GM23338 (cell line): ENCODE measurements around the gene OR13G1. TPM values are rescaled to one million over a fixed set of nuclear protein-coding genes. Genes with fewer than 3 reads are reported as not detected.

Experiments used
- ATAC-seq: fragments of 200-7000 bp; cut with Tn5 transposase; 3 replicates; pipeline ENCODE4 v1.9.1; 2020
- DNase-seq: peaks from one replicate; pipeline ENCODE4 v3.0.0-alpha.2; 2015; ENCODE audit warnings: low spot score
- H2AFZ ChIP-seq: fragments of 200-600 bp; sonication (generic); 2 replicates; pipeline ENCODE4 v1.8.0; 2016; ENCODE audit warnings: antibody characterized with exemption, mild to moderate bottlenecking, moderate library complexity
- H3F3A ChIP-seq: fragments of 200-600 bp; sonication (generic); replicated peaks from 2 replicates; pipeline ENCODE4 v1.8.0; 2017; ENCODE audit warnings: antibody characterized with exemption, mixed run types, low read depth
- H3K27ac ChIP-seq: fragments of 200-600 bp; sonication (generic); 2 replicates; pipeline ENCODE4 v1.6.1; 2016; ENCODE audit warnings: low read depth
- H3K27me3 ChIP-seq: fragments of 200-600 bp; sonication (generic); 2 replicates; pipeline ENCODE4 v1.8.0; 2016; ENCODE audit warnings: mild to moderate bottlenecking, mixed run types, moderate library complexity; ENCODE audit not compliant: insufficient read depth
- H3K36me3 ChIP-seq: fragments of 200-600 bp; sonication (generic); 2 replicates; pipeline ENCODE4 v1.8.0; 2016; ENCODE audit warnings: mild to moderate bottlenecking; ENCODE audit not compliant: insufficient read depth
- H3K4me1 ChIP-seq: fragments of 200-600 bp; sonication (generic); 2 replicates; pipeline ENCODE4 v1.8.0; 2016; ENCODE audit warnings: mild to moderate bottlenecking, moderate library complexity; ENCODE audit not compliant: insufficient read depth
- H3K4me2 ChIP-seq: fragments of 200-600 bp; sonication (generic); 2 replicates; pipeline ENCODE4 v1.7.1; 2017; ENCODE audit warnings: mixed run types
- H3K4me3 ChIP-seq: fragments of 200-600 bp; sonication (generic); 2 replicates; pipeline ENCODE4 v1.6.1; 2016; ENCODE audit warnings: mixed run types
- H3K79me2 ChIP-seq: fragments of 200-600 bp; sonication (generic); replicated peaks from 2 replicates; pipeline ENCODE4 v1.8.0; 2017; ENCODE audit warnings: mild to moderate bottlenecking; ENCODE audit not compliant: insufficient read depth
- H3K9me2 ChIP-seq: fragments of 200-600 bp; sonication (generic); 2 replicates; pipeline ENCODE4 v1.8.0; 2017; ENCODE audit not compliant: insufficient read depth
- H4K20me1 ChIP-seq: fragments of 200-600 bp; sonication (generic); replicated peaks from 2 replicates; pipeline ENCODE4 v1.8.0; 2017; ENCODE audit warnings: mild to moderate bottlenecking; ENCODE audit not compliant: insufficient read depth
- H3K27ac Mint-ChIP-seq: 2 replicates; pipeline ENCODE4 v1.8.0; 2020; ENCODE audit warnings: inconsistent platforms, mild to moderate bottlenecking, moderate library complexity, mixed read lengths
- H3K27me3 Mint-ChIP-seq: 3 replicates; pipeline ENCODE4 v1.8.0; 2022; ENCODE audit warnings: low read depth, mild to moderate bottlenecking, moderate library complexity, mixed read lengths, inconsistent platforms; ENCODE audit not compliant: insufficient read depth, poor library complexity
- H3K36me3 Mint-ChIP-seq: 3 replicates; pipeline ENCODE4 v1.8.0; 2021; ENCODE audit warnings: low read depth, mild to moderate bottlenecking, inconsistent platforms, moderate library complexity, mixed read lengths
- H3K4me1 Mint-ChIP-seq: 3 replicates; pipeline ENCODE4 v1.8.0; 2020; ENCODE audit warnings: mild to moderate bottlenecking, inconsistent platforms, mixed read lengths
- H3K4me3 Mint-ChIP-seq: 3 replicates; pipeline ENCODE4 v1.8.0; 2021; ENCODE audit warnings: moderate library complexity, mild to moderate bottlenecking, inconsistent platforms, mixed read lengths
- H3K9me3 Mint-ChIP-seq: 3 replicates; pipeline ENCODE4 v1.8.0; 2020; ENCODE audit warnings: moderate library complexity, mild to moderate bottlenecking, inconsistent platforms, mixed read lengths
- CTCF ChIP-seq, 2 experiments: fragments of 200-600 bp in 1 of 2; sonication (generic) in 1 of 2; conservative IDR thresholded peaks; 2 replicates each; pipeline versions ENCODE4 v1.5.1 to v1.6.1; 2016 to 2017; ENCODE audit warnings: antibody characterized with exemption in 2 of 2, low read depth in 2 of 2, mild to moderate bottlenecking in 2 of 2, moderate library complexity in 1 of 2
- ETS1 ChIP-seq: IDR thresholded peaks from 2 replicates; pipeline ENCODE4 v1.6.1; 2016; ENCODE audit warnings: antibody characterized with exemption
- EZH2 ChIP-seq: fragments of 200-600 bp; sonication (generic); IDR thresholded peaks from one replicate; pipeline ENCODE4 v1.8.0; 2017; ENCODE audit warnings: antibody characterized with exemption, mild to moderate bottlenecking, low read depth; ENCODE audit not compliant: unreplicated experiment
- JUNB ChIP-seq: IDR thresholded peaks from one replicate; pipeline ENCODE4 v1.6.1; 2016; ENCODE audit warnings: antibody characterized with exemption; ENCODE audit not compliant: unreplicated experiment
- NANOG ChIP-seq: IDR thresholded peaks from 2 replicates; pipeline ENCODE4 v1.6.1; 2016; ENCODE audit warnings: antibody characterized with exemption, borderline replicate concordance
- POLR2AphosphoS5 ChIP-seq: IDR thresholded peaks from 2 replicates; pipeline ENCODE4 v1.6.1; 2016; ENCODE audit warnings: antibody characterized with exemption, low read depth
- REST ChIP-seq: IDR thresholded peaks from one replicate; pipeline ENCODE4 v1.6.1; 2018; ENCODE audit warnings: antibody characterized with exemption; ENCODE audit not compliant: unreplicated experiment
- STAT1 ChIP-seq: IDR thresholded peaks from one replicate; pipeline ENCODE4 v1.6.1; 2016; ENCODE audit warnings: antibody characterized with exemption; ENCODE audit not compliant: unreplicated experiment
- ZNF114 ChIP-seq: fragments of 250-450 bp; sonication (Bioruptor Pico); IDR thresholded peaks from 2 replicates; pipeline ENCODE4 v1.5.0; 2020; ENCODE audit warnings: mild to moderate bottlenecking, moderate library complexity
- ZNF331 ChIP-seq: fragments of 250-450 bp; sonication (Bioruptor Pico); IDR thresholded peaks from 2 replicates; pipeline ENCODE4 v1.5.0; 2020; ENCODE audit warnings: low read depth, mild to moderate bottlenecking, moderate library complexity
- polyA plus RNA-seq: library from polyadenylated mRNA; unstranded; fragments of >200 nt; fragmentation: Nextera tagmentation; extraction: Ambion mirVana; gene quantifications from 2 replicates; pipeline ENCODE4 v1.2.1, GENCODE V29; 2016
- total RNA-seq: library from RNA; depleted of rRNA; stranded (reverse); fragments of >200 nt; shearing (Covaris generic); gene quantifications from 2 replicates; pipeline ENCODE4 v1.2.3, GENCODE V29; 2014

OR13G1 gene
- total and polyA plus RNA-seq, 2 experiments from 2014 or later = not detected

GRCh38 chr1:247638781-247639180 is 40.8 kb downstream of the OR13G1 start (continued):
- TF ChIP-seq JUNB (no peak), ZNF331 (CRISPR knock-in tag) (no peak), EZH2 (no peak), POLR2AphosphoS5 (no peak)

GRCh38 chr1:247638011-247638410 is 41.5 kb downstream of the OR13G1 start:
- no peak for TF ChIP-seq ETS1
- no peak for TF ChIP-seq EZH2
- DNase-seq = no peak
- H3K79me2 ChIP-seq = no peaks in the 10 kb centered on the region

GRCh38 chr1:247627951-247628350 is 51.6 kb downstream of the OR13G1 start:
- Mint-ChIP-seq H3K36me3 (peaks cover 6% of the 10 kb centered on the region; the same call in 1 of the 3 replicates), H3K4me3 (no peak overlapping the region), H3K9me3 (peaks cover 22% of the 10 kb centered on the region), H3K27ac (no peak overlapping the region), H3K27me3 (peaks cover 4% of the 10 kb centered on the region), H3K4me1 (no peaks in the 10 kb centered on the region)
- Histone ChIP-seq H3K27me3 (no peaks in the 10 kb centered on the region), H3K4me2 (no peak overlapping the region), H3K4me1 (no peaks in the 10 kb centered on the region), H3K9me2 (no peaks in the 10 kb centered on the region), H4K20me1 (no peaks in the 10 kb centered on the region), H3K36me3 (no peaks in the 10 kb centered on the region), H2AFZ (no peak overlapping the region), H3K4me3 (no peak overlapping the region), H3K79me2 (no peaks in the 10 kb centered on the region), H3F3A (no peaks in the 10 kb centered on the region), H3K27ac (no peak overlapping the region)
- ATAC-seq (no peak), DNase-seq (no peak)
- TF ChIP-seq EZH2 = no peak
- TF ChIP-seq CTCF (conservative IDR thresholded peaks at IDR 0.05; ENCODE audit: low read depth in 2 of 2) = no peak
- no peak for TF ChIP-seq POLR2AphosphoS5
- TF ChIP-seq REST = no peak
- no peak for TF ChIP-seq ZNF331 (CRISPR knock-in tag)
- TF ChIP-seq STAT1 = no peak
- no peak for TF ChIP-seq ZNF114
- TF ChIP-seq JUNB = no peak
- no peak for TF ChIP-seq NANOG

More at GRCh38 chr1:247638011-247638410, 41.5 kb downstream of the OR13G1 start:
- Mint-ChIP-seq H3K36me3 (peaks cover 9% of the 10 kb centered on the region; the same call in 2 of the 3 replicates), H3K4me1 (peaks cover 13% of the 10 kb centered on the region), H3K27me3 (peaks cover 13% of the 10 kb centered on the region), H3K9me3 (peaks cover 31% of the 10 kb centered on the region), H3K27ac (no peak overlapping the region), H3K4me3 (no peak overlapping the region)
- Histone ChIP-seq H3K27me3 (peaks cover 26% of the 10 kb centered on the region), H2AFZ (no peak overlapping the region), H3K4me2 (peak overlapping the region; percentile 80; the same call in 1 of the 2 replicates), H4K20me1 (no peaks in the 10 kb centered on the region), H3K4me3 (no peak overlapping the region), H3K36me3 (no peaks in the 10 kb centered on the region), H3F3A (0 out of 2 replicates have a peak, but pooled peaks cover 4% of the 10 kb centered on the region), H3K27ac (no peak overlapping the region), H3K9me2 (0 out of 2 replicates have a peak, but pooled peaks cover 20% of the 10 kb centered on the region), H3K4me1 (peaks cover 10% of the 10 kb centered on the region)
- no peak for ATAC-seq
